MM.1S (cell line): ENCODE results near the gene PGA5.
"Not testable (repeated sequence)": the region's sequence is repeated elsewhere in the genome, so short reads cannot be mapped to it uniquely, and the experiment has no call there.

ENCODE experiments used
- EZH2phosphoT487 ChIP-seq: fragments of 300-600 bp; sonication (generic); IDR thresholded peaks from 2 replicates; pipeline ENCODE4 v1.6.1; 2018; ENCODE audit warnings: antibody characterized with exemption, low read length
- TF ChIP-seq, protein P1 (sequence below): fragments of 300-600 bp; sonication (generic); IDR thresholded peaks from 2 replicates; pipeline ENCODE4 v1.5.1; 2016; ENCODE audit warnings: antibody characterized with exemption, low read length, mixed read lengths

DNA sequence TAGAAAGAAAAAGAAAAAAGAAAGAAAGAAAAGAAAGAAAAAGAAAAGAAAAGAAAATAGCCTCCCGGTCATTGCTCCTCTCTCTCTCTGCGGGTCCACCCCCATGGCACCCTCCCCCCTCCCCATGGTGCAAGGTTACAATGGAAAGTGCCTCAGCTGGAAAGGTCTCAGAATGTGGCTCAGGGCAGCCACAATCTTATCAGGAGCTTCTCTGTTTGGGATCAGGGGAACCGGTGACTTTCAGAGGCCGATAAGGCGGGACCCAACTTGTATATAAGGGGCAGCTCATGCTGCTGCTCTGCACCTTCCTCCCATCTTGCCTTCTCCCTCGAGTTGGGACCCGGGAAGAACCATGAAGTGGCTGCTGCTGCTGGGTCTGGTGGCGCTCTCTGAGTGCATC is at the start of gene PGA5:
- TF ChIP-seq, protein P1, sequence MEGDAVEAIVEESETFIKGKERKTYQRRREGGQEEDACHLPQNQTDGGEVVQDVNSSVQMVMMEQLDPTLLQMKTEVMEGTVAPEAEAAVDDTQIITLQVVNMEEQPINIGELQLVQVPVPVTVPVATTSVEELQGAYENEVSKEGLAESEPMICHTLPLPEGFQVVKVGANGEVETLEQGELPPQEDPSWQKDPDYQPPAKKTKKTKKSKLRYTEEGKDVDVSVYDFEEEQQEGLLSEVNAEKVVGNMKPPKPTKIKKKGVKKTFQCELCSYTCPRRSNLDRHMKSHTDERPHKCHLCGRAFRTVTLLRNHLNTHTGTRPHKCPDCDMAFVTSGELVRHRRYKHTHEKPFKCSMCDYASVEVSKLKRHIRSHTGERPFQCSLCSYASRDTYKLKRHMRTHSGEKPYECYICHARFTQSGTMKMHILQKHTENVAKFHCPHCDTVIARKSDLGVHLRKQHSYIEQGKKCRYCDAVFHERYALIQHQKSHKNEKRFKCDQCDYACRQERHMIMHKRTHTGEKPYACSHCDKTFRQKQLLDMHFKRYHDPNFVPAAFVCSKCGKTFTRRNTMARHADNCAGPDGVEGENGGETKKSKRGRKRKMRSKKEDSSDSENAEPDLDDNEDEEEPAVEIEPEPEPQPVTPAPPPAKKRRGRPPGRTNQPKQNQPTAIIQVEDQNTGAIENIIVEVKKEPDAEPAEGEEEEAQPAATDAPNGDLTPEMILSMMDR, result not testable (repeated sequence)
- not testable (repeated sequence) for TF ChIP-seq EZH2phosphoT487
